K562 (cell line): ENCODE measurements around the gene PIK3C2A. TPM values are rescaled to one million over a fixed set of nuclear protein-coding genes. Genes with fewer than 3 reads are reported as not detected.

ENCODE experiments used
- ARID1B ChIP-seq: fragments of 450-650 bp; IDR thresholded peaks from 2 replicates; pipeline ENCODE4 v1.6.1; 2016; ENCODE audit warnings: antibody characterized with exemption, mild to moderate bottlenecking, inconsistent platforms
- CHD1 ChIP-seq: fragments of 200-600 bp; sonication (generic); IDR thresholded peaks from one replicate; pipeline ENCODE4 v1.6.1; 2012; ENCODE audit warnings: mild to moderate bottlenecking, moderate library complexity, low read length, inconsistent platforms
- EZH2 ChIP-seq: IDR thresholded peaks from 2 replicates; pipeline ENCODE4 v1.6.1; 2012; ENCODE audit warnings: low read depth, mild to moderate bottlenecking, inconsistent platforms, low read length, borderline replicate concordance
- MGA ChIP-seq: fragments of 450-650 bp; IDR thresholded peaks from 2 replicates; pipeline ENCODE4 v1.6.1; 2016; ENCODE audit warnings: mild to moderate bottlenecking, moderate library complexity
- RBM39 ChIP-seq: fragments of 200-400 bp; formaldehyde crosslinking; optimal IDR thresholded peaks from 2 replicates; pipeline ENCODE3; 2018; ENCODE audit warnings: low read depth, low read length
- SLC30A9 ChIP-seq: fragments of 250-450 bp; sonication (Bioruptor Pico); IDR thresholded peaks from 2 replicates; pipeline ENCODE4 v1.8.0; 2022; ENCODE audit warnings: mild to moderate bottlenecking, moderate library complexity
- TFAP4 ChIP-seq: sonication (generic); formaldehyde crosslinking; IDR thresholded peaks from 2 replicates; pipeline ENCODE4 v1.8.0; 2022; ENCODE audit warnings: missing genetic modification reagents, mild to moderate bottlenecking, moderate library complexity, borderline replicate concordance
- polyA plus RNA-seq, 8 experiments: library from polyadenylated mRNA; depleted of rRNA in 4 of 8; stranded (reverse) in 5 of 8; unstranded in 3 of 8; fragments of >200 nt; fragmentation: Nextera tagmentation in 2 of 8; fragmentation: Illumina TruSeq in 1 of 8; extraction: Ambion mirVana in 2 of 8; extraction: Trizol in 1 of 8; gene quantifications; 2 replicates each; pipeline versions ENCODE4 v1.2.1 to v1.2.3, GENCODE V29; 2011 to 2014; ENCODE audit warnings: inconsistent platforms in 1 of 8, missing spikeins in 1 of 8
- total RNA-seq, 7 experiments: library from RNA; depleted of rRNA in 6 of 7; stranded (reverse); fragments of >200 nt in 6 of 7; fragmentation: Illumina TruSeq in 2 of 7; extraction: Trizol in 2 of 7; gene quantifications; 2 replicates each; pipeline versions ENCODE4 v1.2.1 to v1.2.3, GENCODE V29; 2011 to 2021; ENCODE audit warnings: low replicate concordance in 1 of 7
- TF ChIP-seq, protein P1 (sequence below): fragments of 250-450 bp; sonication (Bioruptor Pico); IDR thresholded peaks from 2 replicates; pipeline ENCODE4 v1.8.0; 2022; ENCODE audit warnings: inconsistent platforms, mild to moderate bottlenecking, moderate library complexity, borderline replicate concordance

Gene PIK3C2A
- total and polyA plus RNA-seq, 9 of the 15 experiments (the other 6 are each of a cell fraction or from before 2014, with no cell fraction given): 3.1 to 25.2 (median 15.6) TPM

- TF ChIP-seq MGA: no peak
- no peak for TF ChIP-seq ARID1B
- TF ChIP-seq RBM39: no peak
- no peak for TF ChIP-seq TFAP4 (CRISPR knock-in tag)
- TF ChIP-seq CHD1: no peak
- no peak for TF ChIP-seq EZH2
- TF ChIP-seq, protein P1, sequence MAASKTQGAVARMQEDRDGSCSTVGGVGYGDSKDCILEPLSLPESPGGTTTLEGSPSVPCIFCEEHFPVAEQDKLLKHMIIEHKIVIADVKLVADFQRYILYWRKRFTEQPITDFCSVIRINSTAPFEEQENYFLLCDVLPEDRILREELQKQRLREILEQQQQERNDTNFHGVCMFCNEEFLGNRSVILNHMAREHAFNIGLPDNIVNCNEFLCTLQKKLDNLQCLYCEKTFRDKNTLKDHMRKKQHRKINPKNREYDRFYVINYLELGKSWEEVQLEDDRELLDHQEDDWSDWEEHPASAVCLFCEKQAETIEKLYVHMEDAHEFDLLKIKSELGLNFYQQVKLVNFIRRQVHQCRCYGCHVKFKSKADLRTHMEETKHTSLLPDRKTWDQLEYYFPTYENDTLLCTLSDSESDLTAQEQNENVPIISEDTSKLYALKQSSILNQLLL (CRISPR knock-in tag): no peak
- no peak for TF ChIP-seq SLC30A9 (CRISPR knock-in tag)
These were observed 3.5 kb upstream of the PIK3C2A start (continued) for GRCh38 chr11:17211286-17211685.
